ENCODE measurements around the gene DUOX2. TPM values are rescaled to one million over a fixed set of nuclear protein-coding genes. Genes with fewer than 3 reads are reported as not detected.

DUOX2 gene
- total and polyA plus RNA-seq, 2 experiments from 2014 or later, result not detected

- TF ChIP-seq, protein P1, sequence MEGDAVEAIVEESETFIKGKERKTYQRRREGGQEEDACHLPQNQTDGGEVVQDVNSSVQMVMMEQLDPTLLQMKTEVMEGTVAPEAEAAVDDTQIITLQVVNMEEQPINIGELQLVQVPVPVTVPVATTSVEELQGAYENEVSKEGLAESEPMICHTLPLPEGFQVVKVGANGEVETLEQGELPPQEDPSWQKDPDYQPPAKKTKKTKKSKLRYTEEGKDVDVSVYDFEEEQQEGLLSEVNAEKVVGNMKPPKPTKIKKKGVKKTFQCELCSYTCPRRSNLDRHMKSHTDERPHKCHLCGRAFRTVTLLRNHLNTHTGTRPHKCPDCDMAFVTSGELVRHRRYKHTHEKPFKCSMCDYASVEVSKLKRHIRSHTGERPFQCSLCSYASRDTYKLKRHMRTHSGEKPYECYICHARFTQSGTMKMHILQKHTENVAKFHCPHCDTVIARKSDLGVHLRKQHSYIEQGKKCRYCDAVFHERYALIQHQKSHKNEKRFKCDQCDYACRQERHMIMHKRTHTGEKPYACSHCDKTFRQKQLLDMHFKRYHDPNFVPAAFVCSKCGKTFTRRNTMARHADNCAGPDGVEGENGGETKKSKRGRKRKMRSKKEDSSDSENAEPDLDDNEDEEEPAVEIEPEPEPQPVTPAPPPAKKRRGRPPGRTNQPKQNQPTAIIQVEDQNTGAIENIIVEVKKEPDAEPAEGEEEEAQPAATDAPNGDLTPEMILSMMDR (conservative IDR thresholded peaks at IDR 0.05; ENCODE audit: low read depth in 2 of 2), result no peak
- TF ChIP-seq REST (IDR thresholded peaks at IDR 0.05; ENCODE audit: unreplicated experiment) (no peak), ZNF114 (CRISPR knock-in tag; IDR thresholded peaks at IDR 0.05) (no peak), EZH2 (IDR thresholded peaks at IDR 0.05; ENCODE audit: low read depth, unreplicated experiment) (peak; percentile 93), EZH2phosphoT487 (IDR thresholded peaks at IDR 0.05; ENCODE audit: unreplicated experiment) (peak; percentile 90), CREB1 (CRISPR knock-in tag; IDR thresholded peaks at IDR 0.05; ENCODE audit: low read depth) (no peak)
- TF ChIP-seq, protein P2, sequence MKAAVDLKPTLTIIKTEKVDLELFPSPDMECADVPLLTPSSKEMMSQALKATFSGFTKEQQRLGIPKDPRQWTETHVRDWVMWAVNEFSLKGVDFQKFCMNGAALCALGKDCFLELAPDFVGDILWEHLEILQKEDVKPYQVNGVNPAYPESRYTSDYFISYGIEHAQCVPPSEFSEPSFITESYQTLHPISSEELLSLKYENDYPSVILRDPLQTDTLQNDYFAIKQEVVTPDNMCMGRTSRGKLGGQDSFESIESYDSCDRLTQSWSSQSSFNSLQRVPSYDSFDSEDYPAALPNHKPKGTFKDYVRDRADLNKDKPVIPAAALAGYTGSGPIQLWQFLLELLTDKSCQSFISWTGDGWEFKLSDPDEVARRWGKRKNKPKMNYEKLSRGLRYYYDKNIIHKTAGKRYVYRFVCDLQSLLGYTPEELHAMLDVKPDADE (IDR thresholded peaks at IDR 0.05), result no peak
Observed at GRCh38 chr15:45117308-45118130, 3.5 kb upstream of the DUOX2 start (continued).

- Histone ChIP-seq H3F3A (replicated peaks; ENCODE audit: low read depth) (no peaks in the 10 kb centered on the region), H3K4me1 (ENCODE audit: insufficient read depth) (peaks cover 40% of the 10 kb centered on the region), H3K27ac (ENCODE audit: low read depth) (no peak overlapping the region), H3K4me2 (peak overlapping the region; percentile 76), H2AFZ (peak overlapping the region; percentile 56; the same call in 1 of the 2 replicates), H3K36me3 (ENCODE audit: insufficient read depth) (no peaks in the 10 kb centered on the region), H3K79me2 (replicated peaks; ENCODE audit: insufficient read depth) (no peaks in the 10 kb centered on the region), H3K27me3 (ENCODE audit: insufficient read depth) (peaks cover 92% of the 10 kb centered on the region), H3K4me3 (peak overlapping the region; percentile 48), H4K20me1 (replicated peaks; ENCODE audit: insufficient read depth) (peaks cover 4% of the 10 kb centered on the region; the same call in 1 of the 2 replicates), H3K9me2 (ENCODE audit: insufficient read depth) (no peaks in the 10 kb centered on the region)
- Mint-ChIP-seq H3K4me1 (peaks cover 27% of the 10 kb centered on the region), H3K27ac (no peak overlapping the region), H3K27me3 (ENCODE audit: insufficient read depth, low read depth, poor library complexity) (peaks cover 78% of the 10 kb centered on the region), H3K9me3 (peaks cover 12% of the 10 kb centered on the region), H3K4me3 (peak overlapping the region; percentile 63; the same call in 1 of the 3 replicates), H3K36me3 (ENCODE audit: low read depth) (no peaks in the 10 kb centered on the region; the same call in 2 of the 3 replicates)
- DNase-seq (ENCODE audit: low spot score) (peak; percentile 56), ATAC-seq (peak; percentile 7)
- TF ChIP-seq, protein P2 (IDR thresholded peaks at IDR 0.05), result no peak
- TF ChIP-seq ZNF331 (CRISPR knock-in tag; IDR thresholded peaks at IDR 0.05; ENCODE audit: low read depth), result no peak
- TF ChIP-seq, protein P1 (conservative IDR thresholded peaks at IDR 0.05; ENCODE audit: low read depth in 2 of 2), result peak in 1 of 2 experiments; percentile 10; a peak in 1 of 4 replicates
- TF ChIP-seq EZH2 (IDR thresholded peaks at IDR 0.05; ENCODE audit: low read depth, unreplicated experiment), result peak; percentile 94
- TF ChIP-seq EZH2phosphoT487 (IDR thresholded peaks at IDR 0.05; ENCODE audit: unreplicated experiment), result peak; percentile 76
- no peak for TF ChIP-seq NANOG (IDR thresholded peaks at IDR 0.05; ENCODE audit: borderline replicate concordance)
- TF ChIP-seq STAT1 (IDR thresholded peaks at IDR 0.05; ENCODE audit: unreplicated experiment), result no peak
Observed at GRCh38 chr15:45116482-45117307, 2.7 kb upstream of the DUOX2 start.
